C4-2B (cell line): ENCODE data around the gene DUS2.
"Not testable (repeated sequence)": the region's sequence is repeated elsewhere in the genome, so short reads cannot be mapped to it uniquely, and the experiment has no call there.

ENCODE experiments used
- H3K27ac ChIP-seq: fragments of 450-650 bp; 2 replicates; pipeline ENCODE4 v1.5.1; 2017
- ZFX ChIP-seq: fragments of 450-650 bp; IDR thresholded peaks from 2 replicates; pipeline ENCODE4 v1.6.1; 2017
- TF ChIP-seq, protein P1 (sequence below): fragments of 450-650 bp; conservative IDR thresholded peaks from 2 replicates; pipeline ENCODE4 v1.5.1; 2017; ENCODE audit warnings: mild to moderate bottlenecking

DUS2 gene

DNA sequence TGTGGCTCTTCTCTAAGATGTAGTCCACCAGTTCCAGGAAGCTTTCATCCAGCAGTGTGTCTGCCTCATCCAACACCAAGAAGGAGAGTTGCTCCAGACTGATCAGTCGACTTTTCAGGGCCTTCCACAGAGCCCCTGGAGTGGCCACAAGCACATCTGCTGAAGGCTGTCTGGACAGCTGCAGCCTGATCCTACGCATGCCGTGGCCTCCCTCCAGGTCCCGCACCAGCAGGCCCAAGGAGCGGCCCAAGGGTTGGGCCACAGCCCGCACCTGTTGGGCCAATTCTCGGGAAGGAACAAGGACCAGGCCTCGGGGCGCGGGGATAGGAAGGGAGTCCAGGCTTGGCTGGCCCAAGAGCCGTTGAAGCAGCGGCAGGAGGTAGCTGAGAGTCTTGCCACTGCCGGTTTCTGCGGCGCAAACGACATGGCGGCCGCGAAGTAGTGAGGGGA lies 781 bp upstream of the DUS2 start:
- H3K27ac ChIP-seq, result peak overlapping the region; percentile 94
- TF ChIP-seq, protein P1, sequence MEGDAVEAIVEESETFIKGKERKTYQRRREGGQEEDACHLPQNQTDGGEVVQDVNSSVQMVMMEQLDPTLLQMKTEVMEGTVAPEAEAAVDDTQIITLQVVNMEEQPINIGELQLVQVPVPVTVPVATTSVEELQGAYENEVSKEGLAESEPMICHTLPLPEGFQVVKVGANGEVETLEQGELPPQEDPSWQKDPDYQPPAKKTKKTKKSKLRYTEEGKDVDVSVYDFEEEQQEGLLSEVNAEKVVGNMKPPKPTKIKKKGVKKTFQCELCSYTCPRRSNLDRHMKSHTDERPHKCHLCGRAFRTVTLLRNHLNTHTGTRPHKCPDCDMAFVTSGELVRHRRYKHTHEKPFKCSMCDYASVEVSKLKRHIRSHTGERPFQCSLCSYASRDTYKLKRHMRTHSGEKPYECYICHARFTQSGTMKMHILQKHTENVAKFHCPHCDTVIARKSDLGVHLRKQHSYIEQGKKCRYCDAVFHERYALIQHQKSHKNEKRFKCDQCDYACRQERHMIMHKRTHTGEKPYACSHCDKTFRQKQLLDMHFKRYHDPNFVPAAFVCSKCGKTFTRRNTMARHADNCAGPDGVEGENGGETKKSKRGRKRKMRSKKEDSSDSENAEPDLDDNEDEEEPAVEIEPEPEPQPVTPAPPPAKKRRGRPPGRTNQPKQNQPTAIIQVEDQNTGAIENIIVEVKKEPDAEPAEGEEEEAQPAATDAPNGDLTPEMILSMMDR, result no peak
- TF ChIP-seq ZFX, result no peak

DNA sequence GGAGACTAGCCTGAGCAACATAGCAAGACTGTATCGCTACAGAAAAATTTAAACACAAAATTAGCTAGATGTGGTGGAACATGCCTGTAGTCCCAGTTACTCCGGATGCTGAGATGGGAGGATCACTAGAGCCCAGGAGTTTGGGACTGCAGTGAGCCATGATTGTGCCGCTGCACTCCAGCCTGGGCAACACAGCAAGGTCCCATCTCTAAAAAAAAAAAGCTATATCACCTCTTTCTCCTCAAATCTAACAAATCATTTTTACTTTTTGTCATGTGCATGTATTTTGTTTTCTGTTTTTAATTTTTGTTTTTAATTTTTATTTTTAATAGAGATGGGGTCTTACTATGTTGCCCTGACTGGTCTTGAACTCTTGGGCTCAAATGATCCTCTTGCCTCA lies 5.9 kb downstream of the DUS2 start:
- H3K27ac ChIP-seq, result no peak overlapping the region
- TF ChIP-seq ZFX, result no peak
- TF ChIP-seq, protein P1, result no peak

DNA sequence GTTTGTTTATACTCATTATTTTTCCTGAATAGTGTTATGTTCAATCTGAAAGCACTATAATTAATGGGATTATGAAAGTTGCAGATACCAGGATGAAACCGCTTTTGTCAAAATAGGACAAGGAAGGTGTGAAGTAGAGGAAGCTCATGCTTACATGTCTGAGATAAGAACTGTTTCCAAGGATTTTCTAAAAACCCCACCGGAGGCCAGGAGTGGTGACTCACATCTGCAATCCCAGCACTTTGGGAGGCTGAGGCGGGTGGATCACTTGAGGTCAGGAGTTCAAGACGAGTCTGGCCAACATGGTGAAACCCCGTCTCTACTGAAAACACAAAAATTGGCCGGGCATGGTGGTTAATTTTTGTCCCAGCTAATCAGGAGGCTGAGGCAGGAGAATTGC lies 7.0 kb downstream of the DUS2 start:
- H3K27ac ChIP-seq, result not testable (repeated sequence)

DNA sequence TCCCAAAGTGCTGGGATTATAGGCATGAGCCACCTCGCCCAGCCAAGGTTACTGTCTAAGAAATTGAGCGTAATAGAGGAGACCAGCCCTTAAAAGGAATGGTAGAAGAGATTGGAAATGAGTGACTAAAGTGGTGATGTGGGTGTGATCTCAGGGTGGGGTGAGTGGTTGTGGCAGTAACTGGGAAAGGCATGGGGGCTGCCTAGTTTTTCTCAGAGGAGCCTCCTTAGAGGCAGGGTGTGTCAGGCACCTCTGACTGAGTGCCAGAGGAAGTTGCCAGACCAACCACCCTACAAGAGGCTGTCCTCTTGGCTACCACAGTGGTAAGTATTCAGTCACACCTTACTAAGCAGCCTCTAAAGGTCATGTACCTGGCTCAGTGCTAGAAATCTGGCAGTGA lies 8.9 kb downstream of the DUS2 start:
- TF ChIP-seq, protein P1, result no peak
- no peak for TF ChIP-seq ZFX
- H3K27ac ChIP-seq, result no peak overlapping the region

DNA sequence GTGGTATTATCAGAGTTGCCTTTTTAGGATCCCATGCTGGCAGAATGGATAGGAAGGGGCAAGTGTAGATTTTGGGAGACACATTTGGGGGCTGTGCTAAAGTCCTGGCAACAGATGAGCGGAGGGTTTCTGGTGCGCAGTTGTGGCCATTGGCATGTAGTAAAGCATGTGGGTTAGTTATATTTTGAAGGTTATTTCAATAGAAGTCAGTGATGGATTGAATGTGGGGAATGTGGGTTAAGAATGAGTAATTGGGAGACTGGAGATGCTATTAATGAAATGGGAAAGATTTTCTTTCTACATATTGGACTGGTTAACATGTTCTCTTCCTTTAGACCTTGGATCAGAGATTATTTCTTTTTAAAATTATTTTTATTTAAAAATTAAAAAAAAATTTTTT lies 10.0 kb downstream of the DUS2 start:
- TF ChIP-seq ZFX, result no peak
- TF ChIP-seq, protein P1, result no peak
- H3K27ac ChIP-seq, result no peak overlapping the region

DNA sequence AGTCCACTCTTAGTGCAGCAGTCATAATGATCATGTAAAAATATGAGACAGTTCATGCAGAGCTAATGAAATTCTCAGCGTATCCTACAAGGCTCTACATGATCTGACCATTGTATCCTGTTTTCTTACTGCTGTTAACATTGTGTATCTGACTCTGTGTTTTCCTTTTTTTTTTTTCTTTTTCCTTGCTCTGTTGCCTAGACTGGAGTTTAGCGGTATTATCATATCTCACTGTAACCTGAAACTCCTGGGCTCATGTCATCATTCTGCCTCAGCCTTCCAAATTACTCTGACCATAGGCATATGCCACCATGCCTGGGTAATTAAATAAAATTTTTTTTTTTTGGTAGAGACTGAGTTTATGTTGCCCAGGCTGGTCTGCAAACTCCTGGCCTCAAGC lies 12.1 kb downstream of the DUS2 start:
- no peak for TF ChIP-seq ZFX
- TF ChIP-seq, protein P1, result no peak

DNA sequence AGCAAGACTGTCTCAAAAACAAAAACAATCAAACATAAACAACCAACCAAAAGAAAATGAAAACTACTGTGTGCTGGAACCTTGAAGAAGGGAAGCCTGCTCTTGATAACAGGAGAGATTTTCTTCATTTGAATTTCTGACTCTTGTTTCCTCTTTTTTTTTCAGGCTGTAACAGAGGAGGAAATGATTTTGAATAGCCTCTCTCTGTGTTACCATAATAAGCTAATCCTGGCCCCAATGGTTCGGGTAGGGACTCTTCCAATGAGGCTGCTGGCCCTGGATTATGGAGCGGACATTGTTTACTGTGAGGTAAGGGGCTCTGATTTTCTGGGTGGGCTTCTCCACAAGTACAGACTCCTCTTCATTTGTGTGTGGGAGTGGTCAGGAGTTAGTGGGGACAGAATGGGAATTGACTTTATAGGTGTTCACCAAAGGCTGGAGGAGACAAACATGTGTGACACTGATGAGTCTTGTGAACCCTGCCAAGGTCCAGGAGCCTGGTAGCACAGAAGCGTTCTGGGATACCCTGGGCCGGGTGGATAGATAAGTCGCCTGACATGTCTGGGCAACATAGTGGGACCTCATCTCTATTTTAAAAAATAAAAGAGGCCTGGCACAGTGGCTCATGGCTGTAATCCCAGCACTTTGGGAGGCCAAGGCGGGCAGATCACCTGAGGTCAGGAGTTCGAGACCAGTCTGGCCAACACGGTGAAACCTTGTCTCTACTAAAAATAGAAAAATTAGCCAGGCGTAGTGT lies 14.9 kb downstream of the DUS2 start:
- H3K27ac ChIP-seq, result no peak overlapping the region
- TF ChIP-seq, protein P1, result no peak
- no peak for TF ChIP-seq ZFX

More for the DNA sequence above, 12.1 kb downstream of the DUS2 start:
- H3K27ac ChIP-seq, result no peak overlapping the region
